Fibroblast of lung (primary cell): ENCODE data around the gene KRT78.

Experiments used
- CTCF ChIP-seq, 2 donors: IDR thresholded peaks in 1 of 2; conservative IDR thresholded peaks in 1 of 2; 1 replicate in 1 of 2; 2 replicates in 1 of 2; pipeline ENCODE4 v1.5.1; 2011 to 2012; ENCODE audit warnings: low read length in 2 of 2, control low read depth in 1 of 2, inconsistent platforms in 1 of 2, low read depth in 1 of 2, mild to moderate bottlenecking in 1 of 2
- EZH2 ChIP-seq: IDR thresholded peaks from 2 replicates; pipeline ENCODE4 v1.5.1; 2012; ENCODE audit warnings: low read length, control low read depth, mild to moderate bottlenecking; ENCODE audit errors: missing control alignments

- TF ChIP-seq CTCF (conservative IDR thresholded peaks at IDR 0.05 in 1 of 2, IDR thresholded peaks at IDR 0.05 in 1 of 2; ENCODE audit: low read depth in 1 of 2, low read length in 2 of 2): peak; percentile 82 to 84
- no peak for TF ChIP-seq EZH2
Observed at GRCh38 chr12:52884526-52885293, 35.9 kb upstream of the KRT78 start.
